Rectal smooth muscle tissue (tissue), 1 donor: Measurements from ENCODE around the gene FXYD6.
"Not testable (repeated sequence)": the region's sequence is repeated elsewhere in the genome, so short reads cannot be mapped to it uniquely, and the experiment has no call there.

Source experiments
- H3K27ac ChIP-seq: one replicate; pipeline ENCODE4 v1.7.0; 2013; ENCODE audit warnings: low read depth, low read length, inconsistent platforms
- H3K27me3 ChIP-seq: one replicate; pipeline ENCODE4 v1.7.0; 2013; ENCODE audit warnings: low read length; ENCODE audit not compliant: control insufficient read depth, insufficient read depth
- H3K36me3 ChIP-seq: one replicate; pipeline ENCODE4 v1.7.0; 2013; ENCODE audit warnings: low read length; ENCODE audit not compliant: control insufficient read depth, insufficient read depth
- H3K4me1 ChIP-seq: one replicate; pipeline ENCODE4 v1.7.0; 2013; ENCODE audit warnings: low read length; ENCODE audit not compliant: control insufficient read depth, insufficient read depth
- H3K4me3 ChIP-seq: one replicate; pipeline ENCODE4 v1.7.0; 2013; ENCODE audit warnings: low read length
- H3K9ac ChIP-seq: one replicate; pipeline ENCODE4 v1.7.0; 2013; ENCODE audit warnings: low read length

FXYD6 gene

DNA sequence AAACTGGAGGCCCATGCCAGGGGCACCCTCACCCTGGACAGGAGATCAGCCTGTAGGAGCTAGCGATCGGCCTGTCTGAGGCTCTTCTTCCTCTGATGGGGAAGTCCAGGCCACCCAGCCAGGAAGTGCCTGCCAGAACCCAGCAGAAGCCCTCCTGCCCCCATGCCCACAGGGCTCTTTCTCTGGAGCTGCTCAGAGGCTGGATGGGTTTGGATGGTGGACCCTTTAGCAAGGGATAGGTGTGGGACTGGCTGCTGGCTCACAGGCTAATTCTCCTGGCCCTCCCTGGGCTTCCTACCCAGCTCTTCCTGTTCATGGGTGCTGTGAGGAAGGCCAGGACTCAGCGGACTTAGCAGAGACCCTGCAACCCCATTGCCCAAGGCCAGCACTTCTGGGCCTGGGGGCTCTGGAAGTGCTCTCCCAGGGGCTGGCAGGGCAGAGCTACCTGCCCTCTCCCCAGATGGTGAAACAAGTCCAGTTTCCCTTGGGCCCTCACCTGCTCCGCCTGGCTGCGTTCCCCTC lies 59.6 kb downstream of the FXYD6 start:
- H3K4me1 ChIP-seq = no peaks in the 10 kb centered on the region
- H3K4me3 ChIP-seq = peak overlapping the region; percentile 33
- no peaks in the 10 kb centered on the region for H3K36me3 ChIP-seq
- H3K27ac ChIP-seq = no peak overlapping the region
- no peak overlapping the region for H3K9ac ChIP-seq
- H3K27me3 ChIP-seq = no peaks in the 10 kb centered on the region

- Histone ChIP-seq H3K27me3 (no peaks in the 10 kb centered on the region), H3K4me1 (no peaks in the 10 kb centered on the region), H3K4me3 (no peak overlapping the region), H3K36me3 (no peaks in the 10 kb centered on the region), H3K27ac (no peak overlapping the region), H3K9ac (no peak overlapping the region)
Observed at GRCh38 chr11:117816151-117816741, 60.2 kb downstream of the FXYD6 start.

DNA sequence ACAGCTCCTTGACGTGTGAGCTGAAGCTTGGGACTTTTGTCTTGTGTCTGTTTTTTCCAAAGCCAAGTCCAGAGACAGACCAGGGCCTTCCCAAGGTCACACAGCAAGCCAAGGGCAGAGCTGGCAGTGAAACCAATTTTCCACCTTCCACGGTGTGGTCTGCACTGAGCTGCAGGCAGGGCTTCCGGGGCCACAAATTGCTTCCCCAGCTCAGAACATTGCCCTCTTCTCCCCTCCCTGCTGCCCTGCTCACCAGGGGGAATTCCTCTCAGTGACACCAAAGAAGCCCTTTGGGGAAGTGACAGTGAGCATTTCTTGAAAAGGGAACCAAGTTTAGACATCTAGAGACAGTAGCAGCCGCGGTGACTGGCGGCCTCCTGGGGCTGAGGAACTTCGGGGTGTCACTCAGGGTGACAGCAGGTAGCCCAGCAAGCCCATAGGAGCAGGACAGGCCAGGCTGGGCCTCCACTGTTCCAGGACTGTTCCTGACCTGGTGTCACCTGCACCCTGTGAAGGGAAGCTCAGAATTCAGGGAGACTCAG lies 61.1 kb downstream of the FXYD6 start:
- no peak overlapping the region for H3K9ac ChIP-seq
- no peak overlapping the region for H3K27ac ChIP-seq
- no peaks in the 10 kb centered on the region for H3K4me1 ChIP-seq
- no peaks in the 10 kb centered on the region for H3K36me3 ChIP-seq
- no peak overlapping the region for H3K4me3 ChIP-seq
- H3K27me3 ChIP-seq = no peaks in the 10 kb centered on the region

DNA sequence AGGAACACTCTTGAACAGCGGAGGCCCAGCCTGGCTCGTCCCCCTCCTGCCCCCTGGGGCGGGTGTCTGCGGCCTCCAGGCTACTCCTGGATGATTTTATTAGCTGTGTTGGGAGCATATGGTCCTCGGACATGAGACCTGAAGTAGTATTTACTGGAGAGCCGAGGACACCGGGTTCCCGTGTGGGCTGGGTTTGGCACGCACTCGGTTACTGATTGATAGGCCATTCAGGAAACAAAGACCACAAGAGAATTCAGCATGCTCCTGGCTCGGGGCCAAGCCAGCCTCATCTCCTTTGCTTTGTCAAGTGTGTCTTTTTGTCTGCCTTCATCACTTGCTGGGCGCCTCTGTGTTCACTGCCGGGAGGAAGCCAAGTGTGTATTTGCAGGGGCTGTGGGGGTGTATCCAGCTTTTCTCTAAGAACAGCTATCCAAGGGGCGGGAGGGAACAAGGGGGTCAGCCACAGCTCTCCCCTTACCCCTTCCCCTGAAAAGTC lies 61.6 kb downstream of the FXYD6 start:
- Histone ChIP-seq H3K27ac (no peak overlapping the region), H3K9ac (no peak overlapping the region), H3K4me3 (no peak overlapping the region), H3K27me3 (no peaks in the 10 kb centered on the region), H3K4me1 (no peaks in the 10 kb centered on the region), H3K36me3 (no peaks in the 10 kb centered on the region)

DNA sequence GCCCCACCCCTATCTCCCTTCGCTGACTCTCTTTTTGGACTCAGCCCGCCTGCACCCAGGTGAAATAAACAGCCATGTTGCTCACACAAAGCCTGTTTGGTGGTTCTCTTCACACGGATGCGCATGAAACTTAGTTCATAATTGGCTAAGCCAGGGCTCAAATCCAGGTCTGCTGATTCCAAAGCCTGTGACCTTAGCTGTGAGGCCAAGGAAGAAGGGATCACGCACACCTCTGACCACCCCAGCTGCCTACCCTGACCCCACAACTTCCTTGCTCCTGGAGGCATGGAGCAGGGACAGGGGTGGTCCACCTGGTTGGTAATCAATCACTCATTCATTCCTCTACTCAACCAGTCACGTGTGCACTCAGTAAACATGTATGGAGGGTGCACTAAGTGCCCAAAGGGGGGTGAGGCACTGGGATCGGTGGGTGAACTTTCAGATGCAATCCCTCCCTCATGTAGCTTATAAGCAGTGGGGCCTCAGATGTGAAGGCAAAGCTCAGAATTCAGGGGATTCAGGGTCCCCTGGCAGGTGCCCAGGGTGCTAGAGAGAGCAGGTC lies 62.2 kb downstream of the FXYD6 start:
- Histone ChIP-seq H3K4me3 (no peak overlapping the region), H3K27me3 (no peaks in the 10 kb centered on the region), H3K4me1 (no peaks in the 10 kb centered on the region), H3K27ac (no peak overlapping the region), H3K9ac (no peak overlapping the region), H3K36me3 (no peaks in the 10 kb centered on the region)

- H3K27ac ChIP-seq, H3K9ac ChIP-seq: not testable (repeated sequence)
Observed at GRCh38 chr11:117810056-117810451, 66.4 kb downstream of the FXYD6 start.

DNA sequence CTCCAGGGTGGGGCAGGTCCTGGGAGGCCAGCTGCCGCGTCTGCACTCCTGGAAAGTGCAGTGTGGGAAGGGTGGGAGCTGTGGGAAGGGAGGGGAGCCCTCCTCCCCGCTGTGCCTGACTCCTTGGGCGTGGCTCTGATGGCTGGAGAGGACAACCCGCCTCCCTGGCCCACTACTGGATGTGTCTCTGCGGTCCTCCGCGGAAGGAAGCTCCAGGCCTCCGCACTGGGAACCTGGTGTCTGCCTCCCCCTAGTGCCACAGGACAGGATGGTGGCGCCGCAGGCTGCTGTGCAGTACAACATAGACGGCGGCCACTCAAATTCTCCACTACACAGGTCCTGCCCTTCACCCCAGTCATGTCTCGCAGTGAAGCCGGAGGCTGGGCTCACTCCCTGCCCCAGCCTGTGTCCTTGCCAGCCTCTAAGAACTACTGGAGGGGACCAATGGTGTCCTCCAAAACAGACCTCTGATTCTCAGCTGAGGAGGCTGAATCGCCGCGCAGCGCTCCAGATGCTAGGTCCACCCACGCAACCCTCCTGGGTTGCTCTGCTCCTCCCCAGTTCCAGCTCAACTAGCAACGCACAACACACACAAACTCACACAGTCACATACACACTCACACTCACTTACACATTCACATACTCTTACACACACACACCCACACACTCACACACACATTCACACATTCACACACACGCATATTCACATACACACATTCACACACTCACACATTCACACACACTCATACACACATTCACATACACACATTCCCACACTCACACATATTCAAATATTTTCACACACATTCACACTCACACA lies 67.0 kb downstream of the FXYD6 start:
- Histone ChIP-seq H3K9ac (no peak overlapping the region), H3K4me1 (no peaks in the 10 kb centered on the region), H3K4me3 (no peak overlapping the region), H3K27me3 (no peaks in the 10 kb centered on the region), H3K36me3 (no peaks in the 10 kb centered on the region), H3K27ac (no peak overlapping the region)

More at GRCh38 chr11:117810056-117810451, 66.4 kb downstream of the FXYD6 start:
- not testable (repeated sequence) for H3K36me3 ChIP-seq, H3K27me3 ChIP-seq, H3K4me1 ChIP-seq, H3K4me3 ChIP-seq

DNA sequence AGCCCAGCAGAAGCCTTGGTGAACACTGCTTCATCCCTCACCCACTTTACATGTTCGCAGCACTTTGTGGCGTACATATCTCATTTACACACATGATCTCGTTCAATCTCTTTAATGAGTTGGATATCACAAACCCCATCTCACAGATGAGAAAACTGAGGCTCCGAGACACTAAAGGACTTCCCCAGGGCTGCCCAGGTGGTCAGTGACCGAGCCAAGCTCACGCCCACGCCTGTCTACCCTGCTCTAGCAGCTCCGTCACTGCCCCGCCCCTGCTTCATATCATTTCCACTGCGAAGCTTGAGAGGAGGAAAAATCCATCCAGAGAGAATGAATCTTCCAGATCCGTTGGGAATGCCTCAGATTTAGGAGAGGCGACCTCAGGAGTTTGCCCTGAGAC lies 67.7 kb downstream of the FXYD6 start:
- Histone ChIP-seq H3K27me3 (no peaks in the 10 kb centered on the region), H3K36me3 (no peaks in the 10 kb centered on the region), H3K9ac (no peak overlapping the region), H3K4me3 (no peak overlapping the region), H3K4me1 (no peaks in the 10 kb centered on the region), H3K27ac (no peak overlapping the region)

DNA sequence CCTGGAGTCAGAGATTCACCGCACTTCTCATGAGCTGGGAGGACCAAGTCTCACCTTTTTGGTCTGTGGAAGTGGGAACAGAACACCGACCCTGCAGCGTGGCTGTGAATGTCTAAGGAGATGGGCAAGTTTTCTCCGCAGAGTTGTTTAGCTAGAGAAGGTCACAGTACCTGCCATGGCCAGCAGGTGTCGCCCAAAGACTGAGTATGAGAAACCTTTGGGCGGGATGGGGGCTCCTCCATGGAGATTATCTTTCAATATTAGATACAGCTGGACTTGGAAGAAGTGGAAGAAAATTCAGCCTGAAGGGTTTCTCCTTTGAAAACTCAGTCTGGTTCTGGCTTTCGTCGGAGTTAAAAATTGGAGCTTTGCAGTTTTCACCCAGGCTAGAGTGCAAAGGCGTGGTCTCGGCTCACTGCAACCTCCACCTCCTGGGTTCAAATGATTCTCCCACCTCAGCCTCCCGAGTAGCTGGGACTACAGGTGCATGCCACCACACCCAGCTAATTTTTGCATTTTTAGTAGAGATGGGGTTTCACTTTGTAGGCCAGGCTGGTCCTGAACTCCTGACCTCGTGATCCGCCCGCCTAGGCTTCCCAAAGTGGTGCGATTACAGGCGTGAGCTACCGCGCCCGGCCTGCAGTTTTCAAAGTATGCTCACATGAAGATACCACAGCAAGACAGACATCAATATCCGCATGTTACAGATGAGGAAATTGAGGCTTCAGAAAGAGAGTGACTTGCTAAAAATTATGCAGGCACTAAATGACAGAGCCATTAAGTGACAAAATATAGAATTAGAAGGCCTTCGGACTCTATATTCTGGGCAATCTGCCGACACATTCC lies 68.8 kb downstream of the FXYD6 start:
- H3K27me3 ChIP-seq = no peaks in the 10 kb centered on the region
- H3K4me1 ChIP-seq = no peaks in the 10 kb centered on the region
- H3K27ac ChIP-seq = no peak overlapping the region
- H3K9ac ChIP-seq = no peak overlapping the region
- no peaks in the 10 kb centered on the region for H3K36me3 ChIP-seq
- no peak overlapping the region for H3K4me3 ChIP-seq

DNA sequence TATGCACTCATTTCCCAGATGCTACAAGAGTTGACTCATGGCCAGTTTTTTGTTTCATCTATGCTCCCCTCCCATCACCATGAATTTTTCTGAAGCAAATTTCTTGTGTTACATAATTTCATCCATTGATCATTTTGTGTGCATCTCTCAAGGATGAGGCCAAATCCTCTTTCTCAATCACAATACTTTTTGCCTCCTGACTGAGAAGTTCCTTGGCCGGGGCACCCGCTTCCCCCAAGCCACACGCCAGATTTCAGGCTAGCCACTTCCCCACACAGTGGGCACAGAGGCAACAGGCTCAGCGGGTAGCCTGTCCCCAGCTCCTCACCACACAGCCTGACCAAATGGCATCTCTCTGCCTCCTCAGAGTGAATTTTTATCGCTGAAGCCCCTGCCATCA lies 69.6 kb downstream of the FXYD6 start:
- Histone ChIP-seq H3K36me3 (no peaks in the 10 kb centered on the region), H3K27ac (no peak overlapping the region), H3K4me3 (no peak overlapping the region), H3K9ac (no peak overlapping the region), H3K4me1 (no peaks in the 10 kb centered on the region), H3K27me3 (no peaks in the 10 kb centered on the region)

DNA sequence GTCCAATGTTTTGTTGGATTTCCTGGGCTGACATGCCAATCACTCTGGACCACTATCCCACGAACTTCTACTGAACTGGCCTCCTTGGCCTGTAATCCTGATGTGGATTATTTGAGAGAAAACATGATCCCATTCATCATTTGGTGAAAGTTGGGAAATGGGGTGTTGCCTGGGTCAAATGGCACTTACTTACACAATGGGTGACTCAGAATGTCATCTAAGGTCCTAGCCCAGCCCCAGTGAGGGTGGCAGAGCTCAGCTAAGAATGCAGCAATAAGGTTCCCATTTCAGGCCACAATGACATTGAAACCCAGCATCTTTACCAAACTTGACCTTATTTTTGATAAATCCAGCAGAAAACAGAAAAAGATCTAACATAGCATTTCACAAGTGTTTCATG lies 71.4 kb downstream of the FXYD6 start:
- Histone ChIP-seq H3K4me1 (no peaks in the 10 kb centered on the region), H3K4me3 (no peak overlapping the region), H3K27me3 (no peaks in the 10 kb centered on the region), H3K9ac (no peak overlapping the region), H3K36me3 (no peaks in the 10 kb centered on the region), H3K27ac (no peak overlapping the region)

- Histone ChIP-seq H3K27me3 (peaks cover 2% of the 10 kb centered on the region), H3K36me3 (no peaks in the 10 kb centered on the region), H3K9ac (no peak overlapping the region), H3K4me1 (no peaks in the 10 kb centered on the region), H3K4me3 (no peak overlapping the region), H3K27ac (no peak overlapping the region)
Observed at GRCh38 chr11:117803896-117804295, 72.6 kb downstream of the FXYD6 start.
